IMR-90 (cell line): Measurements from ENCODE around the gene UPB1. TPM values are rescaled to one million over a fixed set of nuclear protein-coding genes. Genes with fewer than 3 reads are reported as not detected.

ENCODE experiments used
- ATAC-seq: fragments of 200-7000 bp; cut with Tn5 transposase; 2 replicates; pipeline ENCODE4 v1.9.1; 2020; ENCODE audit warnings: low read depth, mild to moderate bottlenecking, moderate library complexity
- BruUV-seq: library from RNA; stranded (reverse); fragments of 400-500 nt; replicated peaks from 2 replicates; lab custom pipeline; 2021; lab: Mats Ljungman, UMichigan
- CTCF ChIA-PET: fragments of 300-600 bp; formaldehyde crosslinking; extraction: SDS; loops from one replicate; lab custom pipeline; 2021; ENCODE audit warnings: antibody characterized with exemption; lab: Yijun Ruan, JAX
- POLR2A ChIA-PET: fragments of 300-600 bp; sonication (Branson Sonifier 250); formaldehyde crosslinking; loops from one replicate; lab custom pipeline; 2022; ENCODE audit warnings: antibody characterized with exemption; ENCODE audit not compliant: unreplicated experiment; lab: Charles Lee
- DNase-seq: peaks from one replicate; pipeline ENCODE4 v3.0.0; 2013
- H2AFZ ChIP-seq: replicated peaks from 2 replicates; pipeline ENCODE3; 2013; ENCODE audit warnings: low read length, mild to moderate bottlenecking; ENCODE audit not compliant: poor library complexity
- H2AK5ac ChIP-seq: 2 replicates; pipeline ENCODE4 v1.6.1; 2013; ENCODE audit warnings: low read depth, low read length, inconsistent platforms
- H2AK9ac ChIP-seq: replicated peaks from 2 replicates; pipeline ENCODE3; 2013; ENCODE audit warnings: mild to moderate bottlenecking, low read depth, low read length, moderate library complexity; ENCODE audit not compliant: poor library complexity
- H2BK120ac ChIP-seq: 2 replicates; pipeline ENCODE4 v1.6.1; 2013; ENCODE audit warnings: low read depth, low read length, inconsistent platforms
- H2BK15ac ChIP-seq: 3 replicates; pipeline ENCODE4 v1.6.1; 2013; ENCODE audit warnings: low read depth, low read length, inconsistent platforms
- H2BK20ac ChIP-seq: 2 replicates; pipeline ENCODE4 v1.6.1; 2013; ENCODE audit warnings: low read depth, mild to moderate bottlenecking, inconsistent platforms, low read length, moderate library complexity
- H2BK5ac ChIP-seq: 2 replicates; pipeline ENCODE4 v1.6.1; 2013; ENCODE audit warnings: mild to moderate bottlenecking, low read depth, low read length, inconsistent platforms; ENCODE audit not compliant: poor library complexity, severe bottlenecking
- H3K14ac ChIP-seq: replicated peaks from 2 replicates; pipeline ENCODE4 v1.6.1; 2013; ENCODE audit warnings: low read depth, low read length, inconsistent platforms
- H3K18ac ChIP-seq: 2 replicates; pipeline ENCODE4 v1.6.1; 2013; ENCODE audit warnings: low read depth, low read length, control low read depth
- H3K23ac ChIP-seq: 2 replicates; pipeline ENCODE4 v1.6.1; 2013; ENCODE audit warnings: low read depth, low read length, inconsistent platforms
- H3K27ac ChIP-seq: 2 replicates; pipeline ENCODE4 v1.5.1; 2013; ENCODE audit warnings: mild to moderate bottlenecking, control low read depth, low read length; ENCODE audit not compliant: insufficient read depth
- H3K27me3 ChIP-seq: 2 replicates; pipeline ENCODE4 v1.6.1; 2013; ENCODE audit warnings: low read length; ENCODE audit not compliant: control insufficient read depth, insufficient read depth
- H3K36me3 ChIP-seq: 2 replicates; pipeline ENCODE4 v1.6.1; 2013; ENCODE audit warnings: low read length, mixed read lengths; ENCODE audit not compliant: control insufficient read depth, insufficient read depth
- H3K4ac ChIP-seq: 2 replicates; pipeline ENCODE4 v1.6.1; 2013; ENCODE audit warnings: low read depth, low read length, inconsistent platforms
- H3K4me1 ChIP-seq: 2 replicates; pipeline ENCODE4 v1.6.1; 2013; ENCODE audit warnings: low read length, mixed read lengths; ENCODE audit not compliant: control insufficient read depth, insufficient read depth
- H3K4me2 ChIP-seq: 2 replicates; pipeline ENCODE4 v1.6.1; 2013; ENCODE audit warnings: low read depth, mild to moderate bottlenecking, control low read depth, low read length, moderate library complexity
- H3K4me3 ChIP-seq: 2 replicates; pipeline ENCODE4 v1.5.1; 2013; ENCODE audit warnings: low read depth, mild to moderate bottlenecking, control low read depth, low read length, moderate library complexity; ENCODE audit not compliant: insufficient read depth
- H3K56ac ChIP-seq: 2 replicates; pipeline ENCODE4 v1.6.1; 2013; ENCODE audit warnings: low read length, inconsistent platforms; ENCODE audit not compliant: insufficient read depth; ENCODE audit errors: extremely low read depth
- H3K79me1 ChIP-seq, 2 experiments: 2 replicates each; pipeline ENCODE4 v1.6.1; 2013; ENCODE audit warnings: low read length in 2 of 2, inconsistent platforms in 1 of 2, low read depth in 1 of 2
- H3K9ac ChIP-seq: 2 replicates; pipeline ENCODE4 v1.6.1; 2013; ENCODE audit warnings: low read depth, low read length, control low read depth
- H3K9me1 ChIP-seq: 2 replicates; pipeline ENCODE4 v1.6.1; 2013; ENCODE audit warnings: low read length, inconsistent platforms; ENCODE audit not compliant: insufficient read depth
- H3K9me3 ChIP-seq: 2 replicates; pipeline ENCODE4 v1.6.1; 2013; ENCODE audit warnings: low read length; ENCODE audit not compliant: control insufficient read depth, insufficient read depth
- H4K20me1 ChIP-seq: 2 replicates; pipeline ENCODE4 v1.6.1; 2013; ENCODE audit warnings: low read length, inconsistent platforms; ENCODE audit not compliant: insufficient read depth
- H4K5ac ChIP-seq: 2 replicates; pipeline ENCODE4 v1.6.1; 2013; ENCODE audit warnings: mild to moderate bottlenecking, low read depth, low read length, control low read depth
- H4K8ac ChIP-seq, 2 experiments: 2 replicates each; pipeline ENCODE4 v1.6.1; 2013; ENCODE audit warnings: low read depth in 2 of 2, low read length in 2 of 2, control low read depth in 1 of 2, inconsistent platforms in 1 of 2
- H4K91ac ChIP-seq: 2 replicates; pipeline ENCODE4 v1.6.1; 2013; ENCODE audit warnings: low read depth, low read length, inconsistent platforms; ENCODE audit not compliant: insufficient read depth
- CEBPB ChIP-seq: IDR thresholded peaks from 2 replicates; pipeline ENCODE4 v1.6.1; 2012; ENCODE audit warnings: low read depth, low read length, improper control_type of control experiment
- FOS ChIP-seq: fragments of 150-350 bp; IDR thresholded peaks from 2 replicates; pipeline ENCODE4 v1.6.1; 2016; ENCODE audit warnings: low read depth, low read length
- RFX5 ChIP-seq: IDR thresholded peaks from 2 replicates; pipeline ENCODE4 v1.8.0; 2012; ENCODE audit warnings: low read depth, mild to moderate bottlenecking, low read length, moderate library complexity
- WGBS, 2 experiments: methylation state at CpG; one replicate each; pipeline versions ENCODE4 v1.1.5 to v1.1.7; 2013; ENCODE audit warnings: missing lambda C conversion rate in 2 of 2; ENCODE audit not compliant: insufficient read length in 1 of 2; ENCODE audit errors: extremely low coverage in 2 of 2; 5-methylcytosine and 5-hydroxymethylcytosine counted together
- dilution Hi-C: fragments of 300-500 bp; cut with HindIII; formaldehyde crosslinking; loops from one replicate; pipeline ENCODE4 v1.14.3; 2018; ENCODE audit warnings: low sequenced_read_pairs; ENCODE audit not compliant: unreplicated experiment
- in situ Hi-C: fragments of 300-500 bp; cut with MboI; formaldehyde crosslinking; loops from 3 replicates; pipeline ENCODE4 v1.14.3; 2019; ENCODE audit warnings: low sequenced_read_pairs, inconsistent platforms, mixed read lengths
- intact Hi-C: fragments of 100-400 bp; cut with micrococcal nuclease; formaldehyde crosslinking; loops from 2 replicates; pipeline ENCODE4 v1.10.0; 2022
- polyA plus RNA-seq, 3 experiments: library from polyadenylated mRNA; depleted of rRNA; stranded (reverse); fragments of >200 nt; gene quantifications; 2 replicates each; pipeline ENCODE4 v1.2.3, GENCODE V29; 2012; ENCODE audit warnings: low replicate concordance in 1 of 3
- total RNA-seq: library from RNA; depleted of rRNA; stranded (reverse); fragments of >200 nt; gene quantifications from 2 replicates; pipeline ENCODE4 v1.2.3, GENCODE V29; 2012
- TF ChIP-seq, protein P1 (sequence below): conservative IDR thresholded peaks from 2 replicates; pipeline ENCODE4 v1.5.1; 2012; ENCODE audit warnings: mild to moderate bottlenecking, low read depth, low read length, improper control_type of control experiment
- TF ChIP-seq, protein P2 (sequence below): fragments of 150-350 bp; IDR thresholded peaks from 2 replicates; pipeline ENCODE4 v1.6.1; 2016; ENCODE audit warnings: low read depth, mild to moderate bottlenecking, low read length, moderate library complexity, borderline replicate concordance

UPB1 gene
- total and polyA plus RNA-seq, 2 of the 4 experiments (the other 2 are of a cell fraction): under 0.01 to 0.02 TPM

GRCh38 chr22:24483976-24484545 lies 11.1 kb upstream of the UPB1 start:
- H3K79me1 ChIP-seq: no peaks in the 10 kb centered on the region
- peak overlapping the region; percentile 15 for H2AK9ac ChIP-seq
- 0 out of 3 replicates have a peak overlapping the region, but pooled peaks have one; percentile 35 for H2BK15ac ChIP-seq
- H4K8ac ChIP-seq: no peak overlapping the region
- POLR2A ChIA-PET: no interaction called here
- H2BK20ac ChIP-seq: peak overlapping the region; percentile 40; the same call in 1 of the 2 replicates
- no peaks in the 10 kb centered on the region for H3K27me3 ChIP-seq
- H3K27ac ChIP-seq: no peak overlapping the region
- H3K9ac ChIP-seq: no peak overlapping the region
- H4K20me1 ChIP-seq: no peaks in the 10 kb centered on the region
- no peak overlapping the region for H2AK5ac ChIP-seq
- in situ Hi-C loops (no loop called here), intact Hi-C loops (no loop called here), dilution Hi-C loops (no loop called here)
- no peaks in the 10 kb centered on the region for H3K9me3 ChIP-seq
- no peak overlapping the region for H3K56ac ChIP-seq
- BruUV-seq: no TSS peak
- peak overlapping the region; percentile 63; the same call in 1 of the 2 replicates for H3K14ac ChIP-seq
- TF ChIP-seq RFX5: no peak
- TF ChIP-seq, protein P1, sequence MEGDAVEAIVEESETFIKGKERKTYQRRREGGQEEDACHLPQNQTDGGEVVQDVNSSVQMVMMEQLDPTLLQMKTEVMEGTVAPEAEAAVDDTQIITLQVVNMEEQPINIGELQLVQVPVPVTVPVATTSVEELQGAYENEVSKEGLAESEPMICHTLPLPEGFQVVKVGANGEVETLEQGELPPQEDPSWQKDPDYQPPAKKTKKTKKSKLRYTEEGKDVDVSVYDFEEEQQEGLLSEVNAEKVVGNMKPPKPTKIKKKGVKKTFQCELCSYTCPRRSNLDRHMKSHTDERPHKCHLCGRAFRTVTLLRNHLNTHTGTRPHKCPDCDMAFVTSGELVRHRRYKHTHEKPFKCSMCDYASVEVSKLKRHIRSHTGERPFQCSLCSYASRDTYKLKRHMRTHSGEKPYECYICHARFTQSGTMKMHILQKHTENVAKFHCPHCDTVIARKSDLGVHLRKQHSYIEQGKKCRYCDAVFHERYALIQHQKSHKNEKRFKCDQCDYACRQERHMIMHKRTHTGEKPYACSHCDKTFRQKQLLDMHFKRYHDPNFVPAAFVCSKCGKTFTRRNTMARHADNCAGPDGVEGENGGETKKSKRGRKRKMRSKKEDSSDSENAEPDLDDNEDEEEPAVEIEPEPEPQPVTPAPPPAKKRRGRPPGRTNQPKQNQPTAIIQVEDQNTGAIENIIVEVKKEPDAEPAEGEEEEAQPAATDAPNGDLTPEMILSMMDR: no peak
- TF ChIP-seq CEBPB: no peak
- TF ChIP-seq FOS: no peak
- TF ChIP-seq, protein P2, sequence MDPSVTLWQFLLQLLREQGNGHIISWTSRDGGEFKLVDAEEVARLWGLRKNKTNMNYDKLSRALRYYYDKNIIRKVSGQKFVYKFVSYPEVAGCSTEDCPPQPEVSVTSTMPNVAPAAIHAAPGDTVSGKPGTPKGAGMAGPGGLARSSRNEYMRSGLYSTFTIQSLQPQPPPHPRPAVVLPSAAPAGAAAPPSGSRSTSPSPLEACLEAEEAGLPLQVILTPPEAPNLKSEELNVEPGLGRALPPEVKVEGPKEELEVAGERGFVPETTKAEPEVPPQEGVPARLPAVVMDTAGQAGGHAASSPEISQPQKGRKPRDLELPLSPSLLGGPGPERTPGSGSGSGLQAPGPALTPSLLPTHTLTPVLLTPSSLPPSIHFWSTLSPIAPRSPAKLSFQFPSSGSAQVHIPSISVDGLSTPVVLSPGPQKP: no peak
- H3K4me3 ChIP-seq: no peak overlapping the region
- no peak overlapping the region for H3K4me2 ChIP-seq
- no peak overlapping the region for H3K23ac ChIP-seq
- WGBS, 2 experiments: 81% methylated on average over 3 of the region's 5 CpGs; no CpG with 5 or more reads in 1 of the 2 experiments
- peak overlapping the region; percentile 20; the same call in 1 of the 2 replicates for H4K91ac ChIP-seq
- CTCF ChIA-PET: interaction anchor here (0.9 kb wide), 1 partner anchor 19 kb away, joined by 3 read pairs; no protein-coding TSS in a partner anchor
- no peak overlapping the region for H4K5ac ChIP-seq
- H3K4ac ChIP-seq: peak overlapping the region; percentile 1; the same call in 1 of the 2 replicates
- no peak overlapping the region for H2BK5ac ChIP-seq
- ATAC-seq: peak; percentile 16; the same call in 1 of the 2 replicates
- no peak overlapping the region for H2AFZ ChIP-seq
- peak; percentile 13 for DNase-seq
- no peak overlapping the region for H3K18ac ChIP-seq
- H2BK120ac ChIP-seq: no peak overlapping the region
- peaks cover 2% of the 10 kb centered on the region; the same call in 1 of the 2 replicates for H3K4me1 ChIP-seq
- peaks cover 9% of the 10 kb centered on the region for H3K9me1 ChIP-seq
- H3K36me3 ChIP-seq: no peaks in the 10 kb centered on the region
